Activated CD4-positive, CD25-positive, alpha-beta regulatory T cell (primary cell): ENCODE results near the gene SMAD4.
"Not testable (repeated sequence)": the region's sequence is repeated elsewhere in the genome, so short reads cannot be mapped to it uniquely, and the experiment has no call there.

Experiments
- DNase-seq, 4 experiments: peaks; one replicate each; lab custom pipeline; 2025; lab: John Stamatoyannopoulos, UW

Gene SMAD4

DNA sequence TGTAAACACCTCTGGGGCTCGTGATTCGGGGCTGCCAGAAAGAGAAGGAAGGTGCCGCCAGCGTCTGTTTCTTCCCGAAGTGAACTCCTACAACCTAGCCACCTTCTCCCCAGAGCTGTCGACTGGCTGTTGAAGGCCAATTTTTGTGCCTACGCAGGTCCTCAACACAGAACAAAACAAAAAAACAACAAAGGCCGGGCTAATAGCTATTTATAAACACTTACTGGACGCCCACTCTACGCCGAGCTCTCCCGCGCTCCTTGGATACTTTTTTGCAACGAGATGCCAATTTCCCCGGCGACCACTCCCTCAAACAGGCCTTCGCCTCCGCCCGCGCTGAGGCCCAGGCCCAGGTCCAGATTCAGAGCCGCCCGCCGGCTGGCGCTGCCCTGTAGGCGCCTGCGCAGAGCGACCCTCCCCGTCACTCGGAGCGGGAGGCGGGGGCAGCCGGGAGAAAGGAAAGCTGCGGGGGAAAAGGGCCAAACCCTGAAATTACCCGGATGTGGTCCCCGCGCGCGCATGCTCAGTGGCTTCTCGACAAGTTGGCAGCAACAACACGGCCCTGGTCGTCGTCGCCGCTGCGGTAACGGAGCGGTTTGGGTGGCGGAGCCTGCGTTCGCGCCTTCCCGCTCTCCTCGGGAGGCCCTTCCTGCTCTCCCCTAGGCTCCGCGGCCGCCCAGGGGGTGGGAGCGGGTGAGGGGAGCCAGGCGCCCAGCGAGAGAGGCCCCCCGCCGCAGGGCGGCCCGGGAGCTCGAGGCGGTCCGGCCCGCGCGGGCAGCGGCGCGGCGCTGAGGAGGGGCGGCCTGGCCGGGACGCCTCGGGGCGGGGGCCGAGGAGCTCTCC lies at the start of gene SMAD4:
Gene SMAD4, plus strand, starts transcription at position 520 of the 843 bp plus-strand sequence. CDS start 16,834 bp downstream, outside the sequence.
- peak; percentile 93 to 99 (median 96) for DNase-seq

DNA sequence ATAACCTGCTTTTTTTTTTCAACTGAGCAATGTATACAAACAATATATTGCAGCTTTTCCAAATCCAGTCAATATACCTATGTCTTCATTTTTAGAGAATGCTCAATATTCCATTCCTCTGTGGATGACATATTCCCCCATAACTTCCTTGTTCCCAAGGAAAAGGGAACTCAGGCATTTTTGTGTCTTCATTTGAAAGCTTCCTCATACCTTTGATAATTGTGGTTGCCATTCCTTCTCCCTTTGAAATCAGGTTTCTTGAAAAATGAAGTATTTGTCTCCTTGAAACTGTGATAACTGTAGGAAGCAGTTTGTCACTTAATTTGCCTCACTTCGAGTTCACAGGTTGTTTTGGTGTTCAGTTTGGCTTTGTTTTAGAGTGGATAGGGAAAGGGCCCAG lies 48.6 kb upstream of the SMAD4 start:
- no peak for DNase-seq

- no peak for DNase-seq
Observed at GRCh38 chr18:50982086-50982801, 47.8 kb upstream of the SMAD4 start.

- no peak for DNase-seq
Observed at GRCh38 chr18:50982802-50983179, 47.2 kb upstream of the SMAD4 start.

GRCh38 chr18:50986360-50987087 lies 43.5 kb upstream of the SMAD4 start:
- no peak for DNase-seq

DNA sequence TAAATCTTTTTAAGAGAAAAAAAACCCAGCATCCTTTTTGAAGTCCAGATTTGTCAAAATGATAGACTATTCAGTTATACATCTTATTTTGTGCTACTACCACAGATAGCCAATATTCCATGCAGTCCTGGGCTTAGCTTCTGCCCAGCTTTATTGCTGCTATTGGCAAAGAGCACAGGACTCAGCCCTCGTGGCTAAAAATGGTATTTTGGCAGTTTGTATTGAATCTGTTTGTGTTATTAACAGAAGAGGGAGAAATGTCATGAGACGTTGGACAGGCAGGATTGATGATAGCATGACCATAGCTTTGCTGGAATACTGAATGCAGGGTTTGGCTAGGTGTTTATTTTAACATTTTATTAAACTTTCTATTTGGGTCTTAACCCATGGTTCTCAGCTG lies 42.8 kb upstream of the SMAD4 start:
- no peak for DNase-seq

- DNase-seq = no peak
Observed at GRCh38 chr18:50989711-50990110, 40.3 kb upstream of the SMAD4 start.

GRCh38 chr18:50992351-50992762 lies 37.7 kb upstream of the SMAD4 start:
- no peak for DNase-seq

GRCh38 chr18:50994031-50994430 lies 36.0 kb upstream of the SMAD4 start:
- no peak for DNase-seq

DNA sequence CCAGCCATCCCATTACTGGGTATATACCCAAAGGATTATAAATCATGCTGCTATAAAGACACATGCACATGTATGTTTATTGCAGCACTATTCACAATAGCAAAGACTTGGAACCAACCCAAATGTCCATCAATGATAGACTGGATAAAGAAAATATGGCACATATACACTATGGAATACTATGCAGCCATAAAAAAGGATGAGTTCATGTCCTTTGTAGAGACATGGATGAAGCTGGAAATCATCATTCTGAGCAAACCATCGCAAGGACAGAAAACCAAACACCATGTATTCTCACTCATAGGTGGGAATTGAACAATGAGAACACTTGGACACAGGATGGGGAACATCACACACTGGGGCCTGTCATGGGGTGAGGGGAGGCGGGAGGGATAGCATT lies 26.8 kb upstream of the SMAD4 start:
- not testable (repeated sequence) for DNase-seq

DNA sequence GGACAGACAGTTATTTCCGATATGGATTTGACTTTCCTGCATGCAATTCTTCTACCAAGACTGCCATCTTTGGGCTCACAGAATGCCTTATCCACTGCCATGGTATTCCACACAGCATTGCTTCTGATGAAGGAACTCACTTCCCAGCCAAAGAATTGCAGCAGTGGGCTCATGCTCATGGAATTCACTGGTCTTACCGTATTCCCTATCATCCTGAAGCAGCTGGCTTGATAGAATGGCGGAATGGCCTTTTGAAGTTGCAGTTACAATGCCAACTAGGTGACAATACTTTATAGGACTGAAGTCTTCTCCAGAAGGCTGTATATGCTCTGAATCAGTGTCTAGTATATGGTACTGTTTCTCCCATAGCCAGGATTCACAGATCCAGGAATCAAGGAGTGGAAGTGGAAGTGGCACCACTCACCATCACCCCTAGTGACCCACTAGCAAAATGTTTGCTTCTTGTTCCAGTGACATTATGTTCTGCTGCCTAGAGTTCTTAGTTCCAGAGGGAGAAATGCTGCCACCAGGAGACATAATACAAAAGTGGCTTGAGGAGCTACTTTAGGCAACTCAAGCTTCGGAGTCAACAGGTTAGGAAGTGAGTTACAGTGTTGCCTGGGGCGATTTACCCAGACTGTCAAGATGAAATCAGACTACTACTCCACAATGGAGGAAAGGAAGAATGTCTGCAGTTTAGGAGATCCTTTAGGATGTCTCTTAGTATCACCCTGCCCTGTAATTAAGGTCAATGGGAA lies 23.8 kb upstream of the SMAD4 start:
- DNase-seq = no peak

- no peak for DNase-seq
Observed at GRCh38 chr18:51006948-51007789, 22.8 kb upstream of the SMAD4 start.

GRCh38 chr18:51007790-51008139 lies 22.2 kb upstream of the SMAD4 start:
- no peak for DNase-seq

GRCh38 chr18:51009072-51009471 lies 20.9 kb upstream of the SMAD4 start:
- no peak for DNase-seq

- no peak for DNase-seq
Observed at GRCh38 chr18:51010218-51010617, 19.8 kb upstream of the SMAD4 start.

GRCh38 chr18:51011709-51012108 lies 18.3 kb upstream of the SMAD4 start:
- no peak for DNase-seq

- DNase-seq = no peak
Observed at GRCh38 chr18:51012441-51012840, 17.6 kb upstream of the SMAD4 start.

DNA sequence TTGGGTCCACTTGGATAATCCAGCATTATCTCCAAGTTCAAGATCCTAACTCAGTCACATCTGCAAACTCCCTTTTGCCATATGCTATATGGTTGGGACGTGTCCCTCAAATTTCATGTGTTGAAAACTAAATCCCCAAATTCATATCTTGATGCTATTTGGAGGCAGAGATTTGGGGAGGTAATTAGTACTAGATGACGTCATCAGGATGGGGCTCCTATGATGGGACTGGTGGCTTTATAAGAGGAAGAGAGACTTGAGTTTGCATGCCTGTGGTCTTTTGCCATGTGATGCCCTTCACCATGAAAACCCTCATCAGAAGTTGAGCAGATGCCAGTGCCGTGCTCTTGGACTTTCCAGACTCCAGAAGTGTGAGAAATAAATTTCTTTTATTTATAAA lies 16.8 kb upstream of the SMAD4 start:
- no peak for DNase-seq

- no peak for DNase-seq
Observed at GRCh38 chr18:51017140-51017879, 12.7 kb upstream of the SMAD4 start.

DNA sequence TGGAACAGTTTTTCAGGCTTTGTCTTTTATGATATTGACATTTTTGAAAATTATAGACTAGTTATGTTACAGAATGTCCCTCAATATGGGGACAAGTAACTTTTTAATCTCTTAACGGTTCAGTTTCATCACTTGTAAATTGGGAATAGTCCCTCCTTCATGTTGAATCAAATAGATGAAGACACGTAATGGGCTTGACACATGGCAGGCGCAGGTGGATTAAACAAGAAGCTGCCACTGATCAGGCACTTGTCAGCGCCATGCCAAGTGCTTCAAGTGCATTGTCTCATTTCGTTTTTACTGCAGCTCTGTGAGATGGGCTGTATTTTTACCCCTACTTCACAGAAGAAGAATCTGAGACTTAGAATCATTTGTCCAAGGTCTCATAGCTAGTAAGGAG lies 9.5 kb upstream of the SMAD4 start:
- DNase-seq = no peak
